Measurements from ENCODE around the gene C1QTNF6. TPM values are rescaled to one million over a fixed set of nuclear protein-coding genes. Genes with fewer than 3 reads are reported as not detected.

Gene C1QTNF6
- polyA plus RNA-seq, 2 of the 4 experiments (the other 2 are of a cell fraction) = 18.6 to 24.5 TPM

DNA sequence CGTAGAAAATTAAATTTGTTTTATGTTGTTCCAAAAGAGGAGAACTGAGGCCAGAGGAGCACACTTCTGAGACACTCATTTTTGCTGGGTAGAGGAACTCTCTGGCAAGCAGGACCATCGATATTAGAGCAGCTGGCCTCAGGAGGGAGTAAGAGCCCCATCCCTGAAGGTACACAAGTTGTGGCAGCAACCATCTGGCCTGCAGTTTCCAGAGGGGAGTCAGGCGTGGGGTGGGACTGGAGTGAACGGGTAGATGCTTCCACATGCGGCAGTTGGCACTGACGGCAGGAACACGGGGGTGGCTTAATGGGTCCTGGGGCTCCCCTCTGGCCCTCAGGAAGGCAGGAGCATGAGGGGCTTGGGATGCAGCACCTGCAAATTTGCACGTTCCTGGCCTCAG is 37.4 kb upstream of the C1QTNF6 start:
- FAIRE-seq = no peak
- WGBS (ENCODE audit: missing lambda C conversion rate) = 67% methylated on average over 7 of the region's 8 CpGs
- Histone ChIP-seq H3K4me2 (no peak overlapping the region), H3K9me3 (no peaks in the 10 kb centered on the region; the same call in 2 of the 3 replicates), H3K4me1 (peaks cover 22% of the 10 kb centered on the region), H3K27ac (no peak overlapping the region), H3K4me3 (no peak overlapping the region)
- TF ChIP-seq CBX8 (IDR thresholded peaks at IDR 0.05) (no peak), RAD21 (conservative IDR thresholded peaks at IDR 0.05 in 1 of 2, IDR thresholded peaks at IDR 0.05 in 1 of 2) (peak in 1 of 2 experiments; percentile 32; a peak in 2 of 5 replicates), KDM5A (IDR thresholded peaks at IDR 0.05) (no peak), JUN (IDR thresholded peaks at IDR 0.05) (no peak), TFCP2L1 (CRISPR knock-in tag; IDR thresholded peaks at IDR 0.05) (no peak)
- peak in 1 of 2 experiments; percentile 20 for DNase-seq (ENCODE audit: low read depth in 1 of 2, low spot score in 1 of 2)
- ATAC-seq = peak; percentile 52 to 63; a peak in 5 of 6 replicates
- CTCF ChIA-PET = interaction anchor here (0.9 to 2.3 kb wide), 6 partner anchors 9 to 35 kb away, joined by 3 to 15 read pairs (median 4); partner anchors contain the start of gene RAC2
- POLR2A ChIA-PET = no interaction called here

DNA sequence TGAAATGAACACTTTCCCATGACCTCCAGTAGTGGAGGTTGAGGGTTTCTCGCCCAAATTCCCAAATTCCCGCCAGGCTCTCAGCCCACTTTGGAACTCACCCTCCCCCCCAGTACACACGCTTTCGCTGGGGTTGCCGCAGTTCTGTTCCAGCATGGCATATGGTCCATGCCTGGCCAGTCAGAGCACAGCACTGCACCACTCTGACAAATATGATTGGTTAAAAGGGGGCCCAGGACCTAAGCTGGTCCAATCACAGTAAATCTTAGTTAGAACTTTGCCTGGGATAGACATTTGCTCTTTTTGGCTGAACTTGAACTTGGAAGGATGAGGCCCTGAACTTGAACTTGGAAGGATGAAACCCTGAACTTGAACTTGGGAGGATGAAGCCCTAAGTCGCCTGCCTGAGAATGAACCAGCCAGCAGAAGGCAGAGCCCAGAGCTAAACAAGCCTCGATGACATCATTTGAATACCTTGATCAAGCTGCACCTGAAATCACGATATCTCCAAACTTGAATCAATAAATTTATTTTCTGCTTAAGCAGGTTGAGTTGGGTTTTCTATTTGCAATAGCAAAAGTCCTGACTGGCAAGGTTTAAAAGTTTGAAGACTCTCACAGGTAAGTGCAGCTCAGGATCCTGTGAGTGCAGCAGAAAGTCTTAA is 36.8 kb upstream of the C1QTNF6 start:
- DNase-seq (ENCODE audit: low read depth in 1 of 2, low spot score in 1 of 2) (peak in 1 of 2 experiments; percentile 25), FAIRE-seq (no peak), ATAC-seq (peak in 1 of 2 experiments; percentile 64; a peak in 2 of 6 replicates)
- 58% methylated on average over 7 of the region's 8 CpGs for WGBS (ENCODE audit: missing lambda C conversion rate)
- Histone ChIP-seq H3K9me3 (no peaks in the 10 kb centered on the region; the same call in 2 of the 3 replicates), H3K27ac (no peak overlapping the region), H3K4me2 (no peak overlapping the region), H3K4me3 (no peak overlapping the region), H3K4me1 (peaks cover 16% of the 10 kb centered on the region)
- TF ChIP-seq ZFP36 (IDR thresholded peaks at IDR 0.05; ENCODE audit: borderline replicate concordance, partially characterized antibody) (no peak), RARB (CRISPR knock-in tag; IDR thresholded peaks at IDR 0.05) (no peak), HEYL (CRISPR knock-in tag; IDR thresholded peaks at IDR 0.05) (no peak)
- TF ChIP-seq, protein P1, sequence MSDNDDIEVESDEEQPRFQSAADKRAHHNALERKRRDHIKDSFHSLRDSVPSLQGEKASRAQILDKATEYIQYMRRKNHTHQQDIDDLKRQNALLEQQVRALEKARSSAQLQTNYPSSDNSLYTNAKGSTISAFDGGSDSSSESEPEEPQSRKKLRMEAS (IDR thresholded peaks at IDR 0.05) = no peak
- TF ChIP-seq, protein P2, sequence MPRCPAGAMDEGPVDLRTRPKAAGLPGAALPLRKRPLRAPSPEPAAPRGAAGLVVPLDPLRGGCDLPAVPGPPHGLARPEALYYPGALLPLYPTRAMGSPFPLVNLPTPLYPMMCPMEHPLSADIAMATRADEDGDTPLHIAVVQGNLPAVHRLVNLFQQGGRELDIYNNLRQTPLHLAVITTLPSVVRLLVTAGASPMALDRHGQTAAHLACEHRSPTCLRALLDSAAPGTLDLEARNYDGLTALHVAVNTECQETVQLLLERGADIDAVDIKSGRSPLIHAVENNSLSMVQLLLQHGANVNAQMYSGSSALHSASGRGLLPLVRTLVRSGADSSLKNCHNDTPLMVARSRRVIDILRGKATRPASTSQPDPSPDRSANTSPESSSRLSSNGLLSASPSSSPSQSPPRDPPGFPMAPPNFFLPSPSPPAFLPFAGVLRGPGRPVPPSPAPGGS (IDR thresholded peaks at IDR 0.05) = no peak
- ChIA-PET POLR2A (interaction anchor here (0.7 kb wide), 1 partner anchor 25 kb away, joined by 3 read pairs; no protein-coding TSS in a partner anchor), CTCF (interaction anchor here (0.9 to 2.3 kb wide), 6 partner anchors 19 to 46 kb away, joined by 3 to 15 read pairs (median 4); partner anchors contain the start of gene RAC2)

DNA sequence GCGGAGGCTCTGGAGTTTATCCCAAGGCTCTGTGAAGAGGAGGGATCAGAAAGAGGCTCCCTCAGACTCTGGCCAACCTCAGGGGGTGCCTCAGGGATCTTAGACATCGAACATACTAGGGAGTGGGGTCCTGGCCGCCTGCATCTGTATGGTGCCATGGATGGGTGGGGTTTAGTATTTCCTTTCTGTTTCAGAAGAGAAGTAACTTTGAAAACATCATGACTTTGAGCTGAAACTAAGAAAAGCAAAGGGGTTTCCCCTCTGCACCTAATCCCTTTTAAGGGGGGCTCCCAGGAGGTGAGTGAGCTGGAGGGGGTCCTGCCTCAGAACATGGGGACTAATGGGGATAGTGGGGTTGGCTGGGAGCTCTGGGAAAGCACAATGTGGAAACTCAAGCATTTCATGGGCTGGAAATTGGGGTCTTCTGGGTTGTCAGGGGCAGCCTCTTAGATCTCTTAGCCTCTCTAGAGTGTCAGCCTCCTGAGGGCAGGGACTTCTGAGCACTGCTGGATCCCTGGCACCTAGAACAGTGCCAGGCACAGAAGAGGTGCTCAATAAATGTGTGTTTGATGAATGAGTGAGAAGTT is 36.0 kb upstream of the C1QTNF6 start:
- Histone ChIP-seq H3K9me3 (no peaks in the 10 kb centered on the region; the same call in 2 of the 3 replicates), H3K27ac (no peak overlapping the region), H3K4me2 (no peak overlapping the region), H3K4me3 (no peak overlapping the region), H3K4me1 (peaks cover 8% of the 10 kb centered on the region)
- WGBS (ENCODE audit: missing lambda C conversion rate) = 44% methylated on average over 3 of the region's 3 CpGs
- TF ChIP-seq, protein P3, sequence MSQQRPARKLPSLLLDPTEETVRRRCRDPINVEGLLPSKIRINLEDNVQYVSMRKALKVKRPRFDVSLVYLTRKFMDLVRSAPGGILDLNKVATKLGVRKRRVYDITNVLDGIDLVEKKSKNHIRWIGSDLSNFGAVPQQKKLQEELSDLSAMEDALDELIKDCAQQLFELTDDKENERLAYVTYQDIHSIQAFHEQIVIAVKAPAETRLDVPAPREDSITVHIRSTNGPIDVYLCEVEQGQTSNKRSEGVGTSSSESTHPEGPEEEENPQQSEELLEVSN (IDR thresholded peaks at IDR 0.05; ENCODE audit: borderline replicate concordance, low read depth) = no peak
- TF ChIP-seq KDM1A (IDR thresholded peaks at IDR 0.05; ENCODE audit: low read depth) (no peak), NPAS2 (CRISPR knock-in tag; IDR thresholded peaks at IDR 0.05; ENCODE audit: borderline replicate concordance) (no peak), BHLHE40 (IDR thresholded peaks at IDR 0.05; ENCODE audit: low read depth, low read length) (no peak), HOXB13 (CRISPR knock-in tag; IDR thresholded peaks at IDR 0.05; ENCODE audit: low read depth) (no peak), MAZ (IDR thresholded peaks at IDR 0.05; ENCODE audit: borderline replicate concordance, low read depth, low read length) (no peak), FOSL2 (IDR thresholded peaks at IDR 0.05) (no peak), FOSL2 (CRISPR knock-in tag; IDR thresholded peaks at IDR 0.05) (no peak), JUN (IDR thresholded peaks at IDR 0.05) (no peak), RFX5 (IDR thresholded peaks at IDR 0.05) (no peak), EHF (CRISPR knock-in tag; IDR thresholded peaks at IDR 0.05) (no peak), POLR2A (IDR thresholded peaks at IDR 0.05; ENCODE audit: low read length) (no peak), NFE2L2 (conservative IDR thresholded peaks at IDR 0.05; ENCODE audit: low read length) (no peak), RARB (CRISPR knock-in tag; IDR thresholded peaks at IDR 0.05) (no peak)
- TF ChIP-seq, protein P4, sequence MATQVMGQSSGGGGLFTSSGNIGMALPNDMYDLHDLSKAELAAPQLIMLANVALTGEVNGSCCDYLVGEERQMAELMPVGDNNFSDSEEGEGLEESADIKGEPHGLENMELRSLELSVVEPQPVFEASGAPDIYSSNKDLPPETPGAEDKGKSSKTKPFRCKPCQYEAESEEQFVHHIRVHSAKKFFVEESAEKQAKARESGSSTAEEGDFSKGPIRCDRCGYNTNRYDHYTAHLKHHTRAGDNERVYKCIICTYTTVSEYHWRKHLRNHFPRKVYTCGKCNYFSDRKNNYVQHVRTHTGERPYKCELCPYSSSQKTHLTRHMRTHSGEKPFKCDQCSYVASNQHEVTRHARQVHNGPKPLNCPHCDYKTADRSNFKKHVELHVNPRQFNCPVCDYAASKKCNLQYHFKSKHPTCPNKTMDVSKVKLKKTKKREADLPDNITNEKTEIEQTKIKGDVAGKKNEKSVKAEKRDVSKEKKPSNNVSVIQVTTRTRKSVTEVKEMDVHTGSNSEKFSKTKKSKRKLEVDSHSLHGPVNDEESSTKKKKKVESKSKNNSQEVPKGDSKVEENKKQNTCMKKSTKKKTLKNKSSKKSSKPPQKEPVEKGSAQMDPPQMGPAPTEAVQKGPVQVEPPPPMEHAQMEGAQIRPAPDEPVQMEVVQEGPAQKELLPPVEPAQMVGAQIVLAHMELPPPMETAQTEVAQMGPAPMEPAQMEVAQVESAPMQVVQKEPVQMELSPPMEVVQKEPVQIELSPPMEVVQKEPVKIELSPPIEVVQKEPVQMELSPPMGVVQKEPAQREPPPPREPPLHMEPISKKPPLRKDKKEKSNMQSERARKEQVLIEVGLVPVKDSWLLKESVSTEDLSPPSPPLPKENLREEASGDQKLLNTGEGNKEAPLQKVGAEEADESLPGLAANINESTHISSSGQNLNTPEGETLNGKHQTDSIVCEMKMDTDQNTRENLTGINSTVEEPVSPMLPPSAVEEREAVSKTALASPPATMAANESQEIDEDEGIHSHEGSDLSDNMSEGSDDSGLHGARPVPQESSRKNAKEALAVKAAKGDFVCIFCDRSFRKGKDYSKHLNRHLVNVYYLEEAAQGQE (IDR thresholded peaks at IDR 0.05) = no peak
- TF ChIP-seq, protein P5, sequence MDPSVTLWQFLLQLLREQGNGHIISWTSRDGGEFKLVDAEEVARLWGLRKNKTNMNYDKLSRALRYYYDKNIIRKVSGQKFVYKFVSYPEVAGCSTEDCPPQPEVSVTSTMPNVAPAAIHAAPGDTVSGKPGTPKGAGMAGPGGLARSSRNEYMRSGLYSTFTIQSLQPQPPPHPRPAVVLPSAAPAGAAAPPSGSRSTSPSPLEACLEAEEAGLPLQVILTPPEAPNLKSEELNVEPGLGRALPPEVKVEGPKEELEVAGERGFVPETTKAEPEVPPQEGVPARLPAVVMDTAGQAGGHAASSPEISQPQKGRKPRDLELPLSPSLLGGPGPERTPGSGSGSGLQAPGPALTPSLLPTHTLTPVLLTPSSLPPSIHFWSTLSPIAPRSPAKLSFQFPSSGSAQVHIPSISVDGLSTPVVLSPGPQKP (IDR thresholded peaks at IDR 0.05; ENCODE audit: low read depth, low read length) = no peak
- ChIA-PET CTCF (interaction anchor here (1.2 kb wide), 1 partner anchor 47 kb away, joined by 3 read pairs; no protein-coding TSS in a partner anchor), POLR2A (interaction anchor here (0.7 kb wide), 1 partner anchor 24 kb away, joined by 3 read pairs; no protein-coding TSS in a partner anchor)
- DNase-seq (ENCODE audit: low read depth in 1 of 2, low spot score in 1 of 2) (no peak), ATAC-seq (no peak), FAIRE-seq (no peak)

Data from A549 (cell line).